Measurements from ENCODE around the gene RETN. TPM values are rescaled to one million over a fixed set of nuclear protein-coding genes. Genes with fewer than 3 reads are reported as not detected.

The RETN gene
- total and polyA plus RNA-seq, 2 experiments from 2014 or later, result not detected

DNA sequence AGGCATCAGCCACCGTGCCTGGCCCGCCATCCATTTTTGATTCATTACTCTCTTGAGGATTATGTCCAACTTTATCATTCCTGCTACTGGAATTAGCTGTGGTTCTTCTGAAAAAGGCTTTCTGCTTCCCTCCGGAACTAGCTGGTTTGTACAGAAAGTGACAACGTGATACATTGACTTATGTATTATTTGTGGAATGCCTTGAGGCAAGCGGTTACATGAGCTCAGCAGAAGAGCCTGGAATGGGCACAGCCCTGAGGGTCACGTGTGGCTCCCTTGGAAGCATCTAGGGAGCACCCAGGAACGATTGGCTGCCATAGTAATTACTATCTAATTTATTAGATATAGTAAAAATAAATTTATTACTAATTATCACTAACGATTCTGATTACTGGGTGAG lies 14.4 kb upstream of the RETN start:
- ATAC-seq (no peak), DNase-seq (ENCODE audit: low spot score) (no peak)
- H2AFZ ChIP-seq, result no peak overlapping the region
- H3K27ac Mint-ChIP-seq, result no peak overlapping the region
- H3K4me2 ChIP-seq, result no peak overlapping the region
- no peaks in the 10 kb centered on the region for H3K9me2 ChIP-seq (ENCODE audit: insufficient read depth)
- peaks cover 7% of the 10 kb centered on the region; the same call in 1 of the 3 replicates for H3K4me1 Mint-ChIP-seq
- no peaks in the 10 kb centered on the region for H4K20me1 ChIP-seq (replicated peaks; ENCODE audit: insufficient read depth)
- H3K4me3 Mint-ChIP-seq, result no peak overlapping the region
- H3K36me3 Mint-ChIP-seq (ENCODE audit: low read depth), result no peaks in the 10 kb centered on the region
- no peak overlapping the region for H3K27ac ChIP-seq (ENCODE audit: low read depth)
- no peaks in the 10 kb centered on the region for H3F3A ChIP-seq (replicated peaks; ENCODE audit: low read depth)
- no peak for TF ChIP-seq STAT1 (IDR thresholded peaks at IDR 0.05; ENCODE audit: unreplicated experiment)
- TF ChIP-seq NANOG (IDR thresholded peaks at IDR 0.05; ENCODE audit: borderline replicate concordance), result no peak
- TF ChIP-seq EZH2phosphoT487 (IDR thresholded peaks at IDR 0.05; ENCODE audit: unreplicated experiment), result no peak
- TF ChIP-seq, protein P1, sequence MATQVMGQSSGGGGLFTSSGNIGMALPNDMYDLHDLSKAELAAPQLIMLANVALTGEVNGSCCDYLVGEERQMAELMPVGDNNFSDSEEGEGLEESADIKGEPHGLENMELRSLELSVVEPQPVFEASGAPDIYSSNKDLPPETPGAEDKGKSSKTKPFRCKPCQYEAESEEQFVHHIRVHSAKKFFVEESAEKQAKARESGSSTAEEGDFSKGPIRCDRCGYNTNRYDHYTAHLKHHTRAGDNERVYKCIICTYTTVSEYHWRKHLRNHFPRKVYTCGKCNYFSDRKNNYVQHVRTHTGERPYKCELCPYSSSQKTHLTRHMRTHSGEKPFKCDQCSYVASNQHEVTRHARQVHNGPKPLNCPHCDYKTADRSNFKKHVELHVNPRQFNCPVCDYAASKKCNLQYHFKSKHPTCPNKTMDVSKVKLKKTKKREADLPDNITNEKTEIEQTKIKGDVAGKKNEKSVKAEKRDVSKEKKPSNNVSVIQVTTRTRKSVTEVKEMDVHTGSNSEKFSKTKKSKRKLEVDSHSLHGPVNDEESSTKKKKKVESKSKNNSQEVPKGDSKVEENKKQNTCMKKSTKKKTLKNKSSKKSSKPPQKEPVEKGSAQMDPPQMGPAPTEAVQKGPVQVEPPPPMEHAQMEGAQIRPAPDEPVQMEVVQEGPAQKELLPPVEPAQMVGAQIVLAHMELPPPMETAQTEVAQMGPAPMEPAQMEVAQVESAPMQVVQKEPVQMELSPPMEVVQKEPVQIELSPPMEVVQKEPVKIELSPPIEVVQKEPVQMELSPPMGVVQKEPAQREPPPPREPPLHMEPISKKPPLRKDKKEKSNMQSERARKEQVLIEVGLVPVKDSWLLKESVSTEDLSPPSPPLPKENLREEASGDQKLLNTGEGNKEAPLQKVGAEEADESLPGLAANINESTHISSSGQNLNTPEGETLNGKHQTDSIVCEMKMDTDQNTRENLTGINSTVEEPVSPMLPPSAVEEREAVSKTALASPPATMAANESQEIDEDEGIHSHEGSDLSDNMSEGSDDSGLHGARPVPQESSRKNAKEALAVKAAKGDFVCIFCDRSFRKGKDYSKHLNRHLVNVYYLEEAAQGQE (IDR thresholded peaks at IDR 0.05; ENCODE audit: unreplicated experiment), result no peak
- no peak for TF ChIP-seq ZNF114 (CRISPR knock-in tag; IDR thresholded peaks at IDR 0.05)
- no peak for TF ChIP-seq EZH2 (IDR thresholded peaks at IDR 0.05; ENCODE audit: low read depth, unreplicated experiment)
- no peak for TF ChIP-seq POLR2AphosphoS5 (IDR thresholded peaks at IDR 0.05; ENCODE audit: low read depth)
- no peak for TF ChIP-seq JUNB (IDR thresholded peaks at IDR 0.05; ENCODE audit: unreplicated experiment)
- TF ChIP-seq ZNF331 (CRISPR knock-in tag; IDR thresholded peaks at IDR 0.05; ENCODE audit: low read depth), result no peak
- no peak for TF ChIP-seq CREB1 (CRISPR knock-in tag; IDR thresholded peaks at IDR 0.05; ENCODE audit: low read depth)
- TF ChIP-seq, protein P2, sequence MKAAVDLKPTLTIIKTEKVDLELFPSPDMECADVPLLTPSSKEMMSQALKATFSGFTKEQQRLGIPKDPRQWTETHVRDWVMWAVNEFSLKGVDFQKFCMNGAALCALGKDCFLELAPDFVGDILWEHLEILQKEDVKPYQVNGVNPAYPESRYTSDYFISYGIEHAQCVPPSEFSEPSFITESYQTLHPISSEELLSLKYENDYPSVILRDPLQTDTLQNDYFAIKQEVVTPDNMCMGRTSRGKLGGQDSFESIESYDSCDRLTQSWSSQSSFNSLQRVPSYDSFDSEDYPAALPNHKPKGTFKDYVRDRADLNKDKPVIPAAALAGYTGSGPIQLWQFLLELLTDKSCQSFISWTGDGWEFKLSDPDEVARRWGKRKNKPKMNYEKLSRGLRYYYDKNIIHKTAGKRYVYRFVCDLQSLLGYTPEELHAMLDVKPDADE (IDR thresholded peaks at IDR 0.05), result no peak
- TF ChIP-seq, protein P3, sequence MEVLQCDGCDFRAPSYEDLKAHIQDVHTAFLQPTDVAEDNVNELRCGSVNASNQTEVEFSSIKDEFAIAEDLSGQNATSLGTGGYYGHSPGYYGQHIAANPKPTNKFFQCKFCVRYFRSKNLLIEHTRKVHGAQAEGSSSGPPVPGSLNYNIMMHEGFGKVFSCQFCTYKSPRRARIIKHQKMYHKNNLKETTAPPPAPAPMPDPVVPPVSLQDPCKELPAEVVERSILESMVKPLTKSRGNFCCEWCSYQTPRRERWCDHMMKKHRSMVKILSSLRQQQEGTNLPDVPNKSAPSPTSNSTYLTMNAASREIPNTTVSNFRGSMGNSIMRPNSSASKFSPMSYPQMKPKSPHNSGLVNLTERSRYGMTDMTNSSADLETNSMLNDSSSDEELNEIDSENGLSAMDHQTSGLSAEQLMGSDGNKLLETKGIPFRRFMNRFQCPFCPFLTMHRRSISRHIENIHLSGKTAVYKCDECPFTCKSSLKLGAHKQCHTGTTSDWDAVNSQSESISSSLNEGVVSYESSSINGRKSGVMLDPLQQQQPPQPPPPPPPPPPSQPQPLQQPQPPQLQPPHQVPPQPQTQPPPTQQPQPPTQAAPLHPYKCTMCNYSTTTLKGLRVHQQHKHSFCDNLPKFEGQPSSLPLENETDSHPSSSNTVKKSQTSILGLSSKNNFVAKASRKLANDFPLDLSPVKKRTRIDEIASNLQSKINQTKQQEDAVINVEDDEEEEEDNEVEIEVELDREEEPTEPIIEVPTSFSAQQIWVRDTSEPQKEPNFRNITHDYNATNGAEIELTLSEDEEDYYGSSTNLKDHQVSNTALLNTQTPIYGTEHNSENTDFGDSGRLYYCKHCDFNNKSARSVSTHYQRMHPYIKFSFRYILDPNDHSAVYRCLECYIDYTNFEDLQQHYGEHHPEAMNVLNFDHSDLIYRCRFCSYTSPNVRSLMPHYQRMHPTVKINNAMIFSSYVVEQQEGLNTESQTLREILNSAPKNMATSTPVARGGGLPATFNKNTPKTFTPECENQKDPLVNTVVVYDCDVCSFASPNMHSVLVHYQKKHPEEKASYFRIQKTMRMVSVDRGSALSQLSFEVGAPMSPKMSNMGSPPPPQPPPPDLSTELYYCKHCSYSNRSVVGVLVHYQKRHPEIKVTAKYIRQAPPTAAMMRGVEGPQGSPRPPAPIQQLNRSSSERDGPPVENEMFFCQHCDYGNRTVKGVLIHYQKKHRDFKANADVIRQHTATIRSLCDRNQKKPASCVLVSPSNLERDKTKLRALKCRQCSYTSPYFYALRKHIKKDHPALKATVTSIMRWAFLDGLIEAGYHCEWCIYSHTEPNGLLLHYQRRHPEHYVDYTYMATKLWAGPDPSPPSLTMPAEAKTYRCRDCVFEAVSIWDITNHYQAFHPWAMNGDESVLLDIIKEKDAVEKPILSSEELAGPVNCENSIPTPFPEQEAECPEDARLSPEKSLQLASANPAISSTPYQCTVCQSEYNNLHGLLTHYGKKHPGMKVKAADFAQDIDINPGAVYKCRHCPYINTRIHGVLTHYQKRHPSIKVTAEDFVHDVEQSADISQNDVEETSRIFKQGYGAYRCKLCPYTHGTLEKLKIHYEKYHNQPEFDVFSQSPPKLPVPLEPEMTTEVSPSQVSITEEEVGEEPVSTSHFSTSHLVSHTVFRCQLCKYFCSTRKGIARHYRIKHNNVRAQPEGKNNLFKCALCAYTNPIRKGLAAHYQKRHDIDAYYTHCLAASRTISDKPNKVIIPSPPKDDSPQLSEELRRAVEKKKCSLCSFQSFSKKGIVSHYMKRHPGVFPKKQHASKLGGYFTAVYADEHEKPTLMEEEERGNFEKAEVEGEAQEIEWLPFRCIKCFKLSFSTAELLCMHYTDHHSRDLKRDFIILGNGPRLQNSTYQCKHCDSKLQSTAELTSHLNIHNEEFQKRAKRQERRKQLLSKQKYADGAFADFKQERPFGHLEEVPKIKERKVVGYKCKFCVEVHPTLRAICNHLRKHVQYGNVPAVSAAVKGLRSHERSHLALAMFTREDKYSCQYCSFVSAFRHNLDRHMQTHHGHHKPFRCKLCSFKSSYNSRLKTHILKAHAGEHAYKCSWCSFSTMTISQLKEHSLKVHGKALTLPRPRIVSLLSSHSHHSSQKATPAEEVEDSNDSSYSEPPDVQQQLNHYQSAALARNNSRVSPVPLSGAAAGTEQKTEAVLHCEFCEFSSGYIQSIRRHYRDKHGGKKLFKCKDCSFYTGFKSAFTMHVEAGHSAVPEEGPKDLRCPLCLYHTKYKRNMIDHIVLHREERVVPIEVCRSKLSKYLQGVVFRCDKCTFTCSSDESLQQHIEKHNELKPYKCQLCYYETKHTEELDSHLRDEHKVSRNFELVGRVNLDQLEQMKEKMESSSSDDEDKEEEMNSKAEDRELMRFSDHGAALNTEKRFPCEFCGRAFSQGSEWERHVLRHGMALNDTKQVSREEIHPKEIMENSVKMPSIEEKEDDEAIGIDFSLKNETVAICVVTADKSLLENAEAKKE (CRISPR knock-in tag; IDR thresholded peaks at IDR 0.05), result no peak
- TF ChIP-seq, protein P4, sequence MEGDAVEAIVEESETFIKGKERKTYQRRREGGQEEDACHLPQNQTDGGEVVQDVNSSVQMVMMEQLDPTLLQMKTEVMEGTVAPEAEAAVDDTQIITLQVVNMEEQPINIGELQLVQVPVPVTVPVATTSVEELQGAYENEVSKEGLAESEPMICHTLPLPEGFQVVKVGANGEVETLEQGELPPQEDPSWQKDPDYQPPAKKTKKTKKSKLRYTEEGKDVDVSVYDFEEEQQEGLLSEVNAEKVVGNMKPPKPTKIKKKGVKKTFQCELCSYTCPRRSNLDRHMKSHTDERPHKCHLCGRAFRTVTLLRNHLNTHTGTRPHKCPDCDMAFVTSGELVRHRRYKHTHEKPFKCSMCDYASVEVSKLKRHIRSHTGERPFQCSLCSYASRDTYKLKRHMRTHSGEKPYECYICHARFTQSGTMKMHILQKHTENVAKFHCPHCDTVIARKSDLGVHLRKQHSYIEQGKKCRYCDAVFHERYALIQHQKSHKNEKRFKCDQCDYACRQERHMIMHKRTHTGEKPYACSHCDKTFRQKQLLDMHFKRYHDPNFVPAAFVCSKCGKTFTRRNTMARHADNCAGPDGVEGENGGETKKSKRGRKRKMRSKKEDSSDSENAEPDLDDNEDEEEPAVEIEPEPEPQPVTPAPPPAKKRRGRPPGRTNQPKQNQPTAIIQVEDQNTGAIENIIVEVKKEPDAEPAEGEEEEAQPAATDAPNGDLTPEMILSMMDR (conservative IDR thresholded peaks at IDR 0.05; ENCODE audit: low read depth in 2 of 2), result no peak
- H3K27me3 Mint-ChIP-seq (ENCODE audit: insufficient read depth, low read depth, poor library complexity), result peaks cover 29% of the 10 kb centered on the region
- H3K27me3 ChIP-seq (ENCODE audit: insufficient read depth), result peaks cover 27% of the 10 kb centered on the region
- H3K36me3 ChIP-seq (ENCODE audit: insufficient read depth), result no peaks in the 10 kb centered on the region
- H3K9me3 Mint-ChIP-seq, result no peaks in the 10 kb centered on the region
- no peak overlapping the region for H3K4me3 ChIP-seq
- H3K79me2 ChIP-seq (replicated peaks; ENCODE audit: insufficient read depth), result no peaks in the 10 kb centered on the region
- no peaks in the 10 kb centered on the region for H3K4me1 ChIP-seq (ENCODE audit: insufficient read depth)
